ENCODE measurements around the gene TBC1D5.

Gene TBC1D5

GRCh38 chr3:17584066-17584465 is 158.4 kb downstream of the TBC1D5 start:
- no peak for DNase-seq

- DNase-seq: no peak
Measured at GRCh38 chr3:17583530-17583929, 158.9 kb downstream of the TBC1D5 start.

DNA sequence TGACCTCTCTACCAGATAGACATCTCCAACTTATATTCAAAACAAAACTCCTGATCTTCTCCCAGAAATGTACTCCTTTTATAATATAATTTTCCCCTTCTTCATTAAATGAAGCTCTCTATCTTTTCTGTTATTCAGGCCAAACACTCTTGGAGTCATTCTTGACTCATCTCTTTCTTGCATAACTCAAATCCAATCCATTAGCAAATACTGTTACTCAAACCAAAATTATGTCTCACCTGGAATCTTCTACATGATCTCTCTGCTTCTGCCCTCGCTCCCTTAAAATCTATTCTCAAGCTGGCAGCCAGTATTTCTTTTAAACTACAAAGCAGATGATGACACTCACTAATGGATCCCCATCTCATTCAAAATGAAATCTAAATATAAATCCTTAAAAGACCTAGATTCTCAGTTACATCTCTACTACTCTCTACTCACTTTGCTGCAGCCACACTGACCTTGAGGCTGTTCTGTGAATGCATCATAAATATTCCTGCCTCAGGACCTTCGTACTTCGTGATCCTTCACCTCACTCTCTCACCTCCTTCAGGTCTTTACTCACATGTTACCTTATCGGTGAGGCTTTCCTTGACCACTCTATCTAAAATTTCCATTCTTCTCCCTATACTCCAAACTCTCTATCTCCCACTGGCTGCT is 160.9 kb downstream of the TBC1D5 start:
- DNase-seq: no peak

- DNase-seq: no peak
Measured at GRCh38 chr3:17580901-17581300, 161.5 kb downstream of the TBC1D5 start.

DNA sequence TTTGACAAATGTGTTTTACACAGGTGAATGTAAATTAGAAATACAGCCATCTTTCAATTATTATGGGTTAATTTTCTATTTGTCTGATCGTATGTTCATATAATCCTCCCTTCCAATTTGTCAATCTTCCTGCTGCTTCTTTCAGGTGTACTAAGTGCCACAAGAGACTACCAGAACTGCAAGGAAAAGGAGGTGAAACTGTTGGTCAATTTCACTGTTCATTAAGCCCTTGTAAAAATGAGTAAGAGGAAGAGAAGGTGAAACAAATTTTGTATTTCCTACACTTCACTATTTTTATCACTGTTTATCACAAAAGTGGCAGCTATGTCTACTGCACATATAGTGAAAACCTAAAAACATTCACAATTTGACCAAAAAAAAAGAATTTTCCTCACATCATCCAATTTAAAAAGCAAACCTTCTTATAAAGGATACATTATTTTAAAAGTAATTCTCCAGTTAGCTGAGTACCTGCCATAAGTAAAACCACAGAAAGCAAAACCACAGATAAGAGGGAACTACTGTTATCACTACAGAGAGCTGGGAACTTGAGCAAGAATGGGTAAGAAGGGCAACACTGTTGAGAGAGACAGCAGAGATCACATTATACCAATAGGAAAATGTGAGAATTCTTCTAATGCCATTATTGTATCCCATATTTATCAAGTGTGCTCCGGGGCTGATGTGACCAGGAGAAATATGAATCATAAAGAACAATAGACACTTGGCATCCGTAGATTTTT is 163.0 kb downstream of the TBC1D5 start:
- no peak for DNase-seq

GRCh38 chr3:17577796-17578520 is 164.5 kb downstream of the TBC1D5 start:
- DNase-seq: no peak

- DNase-seq: no peak
Measured at GRCh38 chr3:17573396-17573795, 169.0 kb downstream of the TBC1D5 start.

DNA sequence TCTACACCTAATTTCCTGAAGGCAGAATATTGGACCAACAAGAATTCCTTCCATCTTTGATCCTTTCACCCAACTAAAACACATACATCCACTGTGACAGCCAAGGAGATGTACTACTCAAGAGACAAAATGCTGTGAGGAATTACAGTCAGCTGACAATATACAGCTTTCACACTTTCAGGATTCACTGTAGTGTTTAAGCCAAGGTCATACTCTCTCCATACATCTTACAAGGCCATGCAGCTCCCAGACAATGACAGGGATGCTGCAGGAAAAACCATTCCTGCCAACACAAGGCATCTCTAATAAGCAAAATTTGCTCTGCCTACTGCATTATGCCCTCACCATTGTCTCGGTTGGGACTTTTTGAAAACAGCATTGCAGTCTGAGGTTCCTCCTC is 170.7 kb downstream of the TBC1D5 start:
- DNase-seq: no peak

DNA sequence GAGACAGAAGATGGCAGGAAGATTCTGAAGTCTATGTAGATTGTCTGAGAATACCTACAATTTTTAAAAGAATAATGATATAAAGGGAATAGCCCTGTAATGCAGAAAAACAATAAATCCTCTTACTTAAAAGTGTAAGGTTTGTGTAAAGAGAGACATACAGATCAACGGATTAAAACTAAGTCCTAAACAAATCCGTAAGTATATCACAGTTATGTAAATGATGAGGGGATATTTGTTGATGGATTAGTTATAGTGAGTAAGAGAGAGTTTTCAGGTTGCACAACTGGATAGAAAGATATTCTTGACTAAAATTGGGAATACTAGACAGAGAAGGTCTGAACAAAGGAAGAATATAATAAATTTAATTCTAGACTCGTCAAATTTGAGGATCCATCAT is 179.6 kb downstream of the TBC1D5 start:
- DNase-seq: no peak

GRCh38 chr3:17558565-17558964 is 183.9 kb downstream of the TBC1D5 start:
- no peak for DNase-seq

- DNase-seq: no peak
Measured at GRCh38 chr3:17557749-17558463, 184.5 kb downstream of the TBC1D5 start.

GRCh38 chr3:17555525-17555924 is 186.9 kb downstream of the TBC1D5 start:
- no peak for DNase-seq

DNA sequence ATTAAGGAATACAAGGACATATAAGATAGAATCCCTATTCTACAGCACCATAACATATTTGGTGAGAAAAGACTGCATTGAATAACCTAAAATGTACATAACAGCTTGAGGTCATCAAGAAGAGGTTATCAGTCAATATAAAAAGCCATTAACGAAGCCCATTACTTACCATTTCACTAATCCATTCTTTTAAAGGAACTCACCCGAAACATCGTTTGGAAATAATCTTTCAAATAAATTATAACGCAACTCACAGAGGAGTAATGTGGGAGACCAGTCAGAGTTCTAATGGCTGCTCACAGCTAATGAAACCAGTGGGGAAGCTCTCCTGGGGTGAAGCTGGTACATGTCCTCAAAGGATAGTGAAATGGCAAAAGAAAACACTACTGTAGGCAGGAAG is 188.4 kb downstream of the TBC1D5 start:
- DNase-seq: no peak

DNA sequence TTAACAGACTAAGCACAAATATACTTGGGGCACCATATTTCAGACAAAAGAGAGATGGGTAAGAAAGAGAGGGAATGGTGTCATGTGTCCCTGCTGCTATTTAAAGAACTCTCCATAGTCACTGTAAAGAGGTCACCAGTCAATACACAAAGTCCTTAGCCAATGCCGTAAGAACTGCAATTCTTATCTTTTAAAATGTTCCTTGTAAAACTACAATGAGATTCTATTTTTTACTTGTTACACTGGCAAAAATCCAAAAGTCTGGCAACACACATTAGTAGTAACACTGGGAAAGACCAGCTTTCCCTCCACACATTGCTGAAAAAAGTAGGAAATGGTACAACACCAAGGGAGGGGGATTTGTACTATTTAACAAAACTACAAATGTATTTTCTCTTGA is 189.4 kb downstream of the TBC1D5 start:
- DNase-seq: no peak

GRCh38 chr3:17552351-17552750 is 190.1 kb downstream of the TBC1D5 start:
- no peak for DNase-seq

GRCh38 chr3:17551895-17552294 is 190.5 kb downstream of the TBC1D5 start:
- no peak for DNase-seq

DNA sequence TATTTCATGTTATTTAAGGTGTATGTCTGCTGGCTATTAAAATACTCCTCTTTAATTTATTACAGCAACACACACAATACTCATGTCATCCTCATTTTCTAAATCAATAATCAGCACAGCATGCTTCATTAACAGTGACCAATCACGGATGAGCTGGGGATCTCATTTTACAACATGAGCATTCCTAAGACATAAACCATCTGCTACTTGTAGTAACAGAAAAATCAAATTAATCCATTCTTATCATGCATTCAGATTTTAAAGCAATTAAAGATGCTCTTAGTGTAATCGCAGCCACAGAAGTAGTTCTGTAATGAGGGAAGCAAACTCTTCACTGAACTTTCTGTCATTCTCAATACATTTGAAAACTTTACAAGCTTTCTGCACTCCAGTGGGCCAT is 191.1 kb downstream of the TBC1D5 start:
- no peak for DNase-seq

DNA sequence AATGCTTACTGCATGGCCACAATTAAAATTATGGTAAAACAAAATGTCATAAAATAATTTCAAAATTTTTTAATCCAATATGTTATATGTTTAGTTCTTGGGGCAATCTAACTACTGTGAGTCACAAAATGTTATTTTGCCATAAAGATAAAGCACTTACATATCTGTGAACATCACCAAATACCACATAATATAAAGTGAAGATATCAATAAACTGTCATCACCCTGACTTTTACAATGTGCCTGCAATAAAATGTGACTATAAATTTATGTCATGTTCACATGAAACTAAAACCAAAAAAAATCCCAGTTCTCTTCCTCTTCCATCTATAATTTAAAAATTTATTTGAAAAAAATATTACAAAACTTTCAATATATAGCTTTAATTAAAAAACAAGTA is 191.8 kb downstream of the TBC1D5 start:
- no peak for DNase-seq

DNA sequence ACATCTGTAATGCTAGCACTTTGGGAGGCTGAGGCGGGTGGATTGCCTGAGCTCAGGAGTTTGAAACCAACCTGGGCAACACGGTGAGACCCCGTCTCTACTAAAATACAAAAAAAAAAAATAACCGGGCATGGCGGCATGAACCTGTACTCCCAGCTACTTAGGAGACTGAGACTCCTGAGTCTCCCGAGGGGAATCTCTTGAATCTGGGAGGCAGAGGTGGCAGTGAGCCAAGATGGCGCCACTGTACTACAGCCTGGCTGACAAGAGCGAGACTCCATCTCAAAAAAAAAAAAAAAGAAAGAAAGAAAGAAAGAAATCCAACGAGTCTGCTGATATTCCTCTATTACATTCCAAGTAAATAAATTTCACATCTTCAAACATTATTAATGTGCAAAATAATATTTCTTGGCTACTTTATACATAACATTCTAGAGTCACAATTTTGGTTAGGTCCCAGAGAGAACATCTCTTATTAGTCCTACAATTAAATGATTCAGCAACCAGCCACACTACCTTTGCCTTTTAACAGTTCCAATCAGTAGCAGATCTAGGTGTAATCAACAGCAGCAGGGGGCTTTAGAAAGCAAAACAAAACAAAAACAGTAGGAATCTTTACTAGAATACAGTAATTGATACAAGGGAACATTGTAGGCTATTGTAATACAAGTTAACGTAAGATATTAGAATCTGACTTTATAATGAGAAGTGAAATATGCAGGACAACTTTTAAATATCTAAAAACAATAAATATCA is 195.8 kb downstream of the TBC1D5 start:
- DNase-seq: no peak

DNA sequence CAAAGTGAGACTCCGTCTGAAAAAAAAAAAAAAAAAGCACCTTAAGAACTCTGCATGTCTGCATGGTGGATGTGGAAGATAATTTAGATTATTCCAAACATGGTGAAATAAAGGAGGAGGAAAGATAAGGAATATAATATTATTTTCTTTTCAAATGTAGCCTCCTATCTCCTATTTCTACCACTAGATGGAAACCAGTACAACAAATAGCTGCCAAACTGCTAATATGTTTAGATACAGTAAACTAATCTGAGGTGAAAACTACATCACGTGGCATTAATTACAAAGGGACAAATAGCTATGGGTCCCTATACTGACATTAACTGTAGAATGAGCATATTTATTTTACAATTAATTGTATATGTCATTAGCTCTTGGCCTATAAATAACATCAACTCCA is 197.8 kb downstream of the TBC1D5 start:
- DNase-seq: no peak

GRCh38 chr3:17542591-17542990 is 199.8 kb downstream of the TBC1D5 start:
- no peak for DNase-seq

GRCh38 chr3:17539436-17539835 is 203.0 kb downstream of the TBC1D5 start:
- DNase-seq: no peak

- DNase-seq: no peak
Measured at GRCh38 chr3:17535274-17535673, 207.2 kb downstream of the TBC1D5 start.

Measured in kidney glomerular epithelial cell (primary cell).